NOMO-1 (cell line): ENCODE measurements around the gene TAGLN3.

Experiments
- DNase-seq, 2 experiments: peaks; one replicate each; lab custom pipeline; 2025; ENCODE audit not compliant: unreplicated experiment in 2 of 2; lab: John Stamatoyannopoulos, UW

TAGLN3 gene

DNA sequence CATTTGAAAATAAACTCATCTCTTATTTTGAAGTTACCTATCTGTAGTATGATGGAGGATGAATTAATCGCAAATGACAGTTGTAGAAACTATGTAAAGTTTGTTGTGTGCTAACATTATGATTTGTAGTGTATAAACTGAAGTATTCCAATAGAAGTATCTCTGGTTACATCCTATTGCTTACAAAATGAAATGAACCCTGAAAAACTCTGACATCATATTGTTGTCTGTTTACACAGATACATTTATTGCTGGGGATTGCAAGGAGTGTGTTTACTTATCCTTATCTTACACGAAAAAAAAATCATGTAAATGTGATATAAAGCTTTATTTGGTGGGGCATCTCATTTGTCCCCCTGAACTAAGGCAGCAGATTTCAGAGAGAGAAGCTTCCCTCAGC is 22.5 kb upstream of the TAGLN3 start:
- DNase-seq = no peak

DNA sequence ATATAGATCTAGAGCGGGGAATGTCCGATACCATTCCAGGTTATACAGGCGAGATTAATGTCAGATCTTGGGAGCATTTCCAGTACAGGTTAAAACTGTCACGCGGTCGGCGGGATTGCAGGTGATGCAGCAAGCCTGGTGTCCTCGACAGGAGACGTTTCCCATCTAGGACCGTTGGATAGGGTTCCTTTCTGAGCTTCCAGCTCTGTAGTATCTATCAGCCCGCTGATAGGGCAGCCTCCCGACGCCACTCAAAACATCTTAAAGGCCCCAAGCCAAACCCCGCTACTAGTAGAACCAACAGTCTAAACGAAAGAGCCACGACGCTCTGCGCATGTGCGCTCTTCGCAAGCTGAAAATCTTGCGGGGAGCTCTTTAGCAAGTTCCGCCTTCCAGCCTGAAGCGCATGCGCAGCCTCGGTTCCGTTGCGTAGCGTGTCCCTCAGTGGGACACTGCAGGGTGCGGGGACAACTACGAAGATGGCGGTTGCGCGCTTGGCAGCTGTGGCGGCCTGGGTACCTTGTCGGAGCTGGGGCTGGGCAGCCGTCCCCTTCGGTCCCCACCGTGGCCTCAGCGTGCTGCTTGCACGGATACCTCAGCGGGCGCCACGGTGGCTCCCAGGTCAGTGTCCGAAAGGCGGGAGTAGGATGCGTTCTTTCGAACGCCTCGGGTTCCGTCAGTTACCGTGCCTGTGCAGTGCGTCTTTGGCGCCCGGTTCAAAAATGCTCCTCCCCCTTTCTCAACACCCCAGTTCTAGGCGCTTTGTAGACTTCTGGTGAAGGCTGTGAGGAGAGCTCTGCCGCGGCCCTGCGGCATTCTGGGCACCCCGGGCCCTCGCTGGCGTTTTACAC is 19.9 kb upstream of the TAGLN3 start, which contains the start of gene ABHD10:
ABHD10 (plus strand) TSS at position 444 of the 851 bp plus-strand sequence; CDS start at position 480, 36 bp downstream.
- peak; percentile 82 to 86 for DNase-seq

GRCh38 chr3:111979434-111980038 is 19.2 kb upstream of the TAGLN3 start:
- DNase-seq = peak; percentile 72 to 79

- no peak for DNase-seq
Measured at GRCh38 chr3:111980716-111981456, 17.8 kb upstream of the TAGLN3 start.

DNA sequence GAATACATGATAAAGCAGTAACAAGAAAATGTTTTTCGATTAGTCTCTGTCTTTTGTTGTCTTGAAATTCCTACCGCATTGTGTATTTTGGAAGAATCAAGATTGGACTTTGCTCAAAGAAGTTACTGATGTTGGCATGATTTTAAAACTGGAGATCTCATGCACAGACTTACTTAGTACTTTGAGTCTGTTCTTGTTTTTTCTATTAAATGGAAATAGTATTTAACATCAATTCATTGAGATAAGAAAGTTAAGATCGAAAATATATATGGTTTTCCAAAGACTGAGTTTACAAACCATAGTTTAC is 17.3 kb upstream of the TAGLN3 start:
- no peak for DNase-seq

DNA sequence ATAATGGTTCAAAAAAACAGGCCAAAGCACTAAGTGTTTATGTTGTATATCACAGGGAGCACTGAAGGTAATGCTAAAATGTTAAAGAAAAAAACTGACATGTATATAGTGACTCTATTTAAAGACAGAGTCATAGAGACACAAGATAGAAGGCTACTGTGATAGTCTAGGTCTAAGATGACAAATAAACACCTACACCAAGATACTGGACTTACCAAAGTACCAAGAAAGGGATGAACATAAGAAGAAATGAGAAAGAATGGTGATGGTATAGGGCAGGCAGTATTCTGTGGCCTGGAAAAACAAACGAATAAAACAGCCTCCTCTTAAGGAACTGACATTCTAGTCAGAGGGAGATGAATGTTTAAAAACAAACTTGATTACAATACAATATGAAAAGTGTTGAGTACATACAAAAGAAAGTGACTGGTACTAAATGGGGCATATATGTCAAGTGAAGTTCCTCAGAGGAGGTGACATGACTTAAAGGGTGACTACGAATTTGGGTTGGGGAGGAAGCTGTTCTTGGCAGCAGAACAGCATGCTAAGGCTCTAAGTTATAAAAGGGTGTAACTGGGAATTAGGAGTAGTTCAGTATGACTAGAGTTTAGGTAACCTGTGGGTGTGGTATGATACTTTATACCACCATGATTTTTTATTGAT is 14.0 kb upstream of the TAGLN3 start:
- no peak for DNase-seq

DNA sequence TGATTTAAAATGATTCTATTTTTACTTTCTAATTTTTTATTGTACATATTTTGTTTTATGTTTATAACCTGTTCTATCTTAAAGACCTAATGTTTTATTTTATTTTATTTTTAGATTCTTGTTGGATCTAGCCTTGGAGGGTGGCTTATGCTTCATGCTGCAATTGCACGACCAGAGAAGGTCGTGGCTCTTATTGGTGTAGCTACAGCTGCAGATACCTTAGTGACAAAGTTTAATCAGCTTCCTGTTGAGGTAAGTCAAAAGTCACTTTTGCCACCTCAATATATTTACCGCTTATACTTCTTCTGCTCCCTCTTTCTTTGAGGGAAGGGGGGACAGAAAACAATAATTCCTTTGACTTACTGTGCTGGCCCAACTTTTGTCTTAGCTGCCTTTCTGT is 11.9 kb upstream of the TAGLN3 start:
- DNase-seq = no peak

- DNase-seq = peak; percentile 2 to 15
Measured at GRCh38 chr3:111989061-111989678, 9.6 kb upstream of the TAGLN3 start.

DNA sequence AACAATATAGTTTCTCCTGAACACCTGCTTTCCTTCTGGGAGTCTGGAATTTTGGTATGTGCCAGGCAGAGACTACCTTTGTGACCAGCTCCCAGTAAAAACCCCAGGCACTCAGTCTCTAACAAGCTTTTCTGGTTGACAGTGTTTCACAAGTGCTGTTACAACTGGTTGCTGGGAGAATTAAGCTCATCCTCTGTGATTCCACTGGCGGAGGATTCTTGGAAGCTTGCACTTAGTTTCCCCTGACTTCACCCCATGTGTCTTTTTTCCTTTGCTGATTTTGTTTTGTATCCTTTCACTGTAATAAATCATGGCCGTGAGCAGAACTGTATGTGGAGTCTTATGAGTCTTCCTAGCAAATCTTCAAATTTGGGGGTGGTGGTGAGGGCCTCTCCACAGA is 5.7 kb upstream of the TAGLN3 start:
- no peak for DNase-seq

DNA sequence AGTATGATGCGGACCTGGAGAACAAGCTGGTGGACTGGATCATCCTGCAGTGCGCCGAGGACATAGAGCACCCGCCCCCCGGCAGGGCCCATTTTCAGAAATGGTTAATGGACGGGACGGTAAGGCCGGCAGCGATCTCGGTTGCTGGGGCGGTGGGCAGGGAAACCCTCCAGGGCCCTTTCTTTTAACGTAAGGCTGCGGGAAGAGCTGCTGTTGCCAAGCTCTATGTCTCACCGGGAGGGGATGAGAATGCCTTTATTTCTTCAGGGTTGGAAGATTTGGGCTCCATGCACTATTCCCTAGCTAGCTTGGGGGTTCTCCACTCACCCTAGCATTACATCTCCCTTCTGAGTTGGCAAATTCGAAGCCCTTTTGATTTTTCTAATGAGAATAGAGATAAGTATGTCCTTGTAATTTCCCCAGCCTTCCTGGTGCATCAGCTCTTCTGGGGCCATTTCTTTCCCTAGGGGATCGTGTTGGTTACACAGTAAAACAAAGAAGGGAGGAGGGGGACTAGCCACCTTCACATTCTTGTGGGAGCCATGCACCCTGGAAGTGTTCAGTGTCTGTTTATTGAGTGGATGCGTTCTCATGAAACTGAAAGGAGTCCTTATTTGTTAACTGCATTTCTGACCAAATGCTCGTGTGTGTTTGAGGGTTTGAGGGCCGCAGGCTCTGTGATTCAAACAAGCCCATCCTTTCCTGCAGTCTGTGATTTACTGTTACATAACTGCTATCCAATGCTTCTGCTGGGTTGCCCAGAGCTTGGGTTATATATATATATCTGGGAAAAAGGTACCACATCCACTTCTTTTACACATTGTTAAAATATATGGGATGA is 982 bp downstream of the TAGLN3 start:
- no peak for DNase-seq

- no peak for DNase-seq
Measured at GRCh38 chr3:112000367-112000771, 1.6 kb downstream of the TAGLN3 start.

DNA sequence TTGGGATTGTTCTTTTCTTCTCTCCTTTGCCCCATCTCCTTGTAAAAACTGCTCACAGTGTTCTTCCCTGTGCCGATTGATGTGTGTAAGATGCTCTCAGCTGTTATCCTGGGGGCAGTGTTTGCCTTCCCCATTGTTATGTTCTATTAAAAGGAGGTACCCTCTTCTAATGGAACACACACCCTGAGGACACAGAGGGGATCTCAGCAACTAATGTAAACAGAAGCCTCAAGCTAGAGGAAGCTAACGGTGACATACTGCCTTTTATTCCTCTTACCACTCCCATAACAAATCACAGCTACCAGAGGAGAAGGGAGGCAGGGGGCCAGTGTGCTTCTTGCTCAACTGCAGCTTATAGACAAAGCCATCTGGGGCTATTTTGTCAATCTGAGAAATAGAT is 2.2 kb downstream of the TAGLN3 start:
- DNase-seq = no peak

DNA sequence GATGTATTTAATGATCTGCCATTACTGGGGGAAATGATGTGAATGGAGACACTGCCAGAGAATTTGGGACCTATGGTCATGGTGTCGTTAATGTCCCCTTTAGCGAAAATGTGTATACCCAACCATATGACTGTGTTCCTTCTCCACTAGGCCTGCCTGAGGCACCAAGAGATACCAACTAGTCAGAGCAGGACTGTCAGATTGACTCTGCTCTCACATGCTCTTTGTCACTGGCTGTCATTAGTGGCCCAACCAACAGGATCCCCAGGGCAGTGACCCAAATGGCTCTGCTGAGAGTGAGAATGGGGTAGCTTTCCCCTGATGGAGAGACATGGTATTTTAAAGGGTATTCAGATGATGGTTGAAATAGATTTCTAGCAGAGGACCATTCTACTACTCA is 2.8 kb downstream of the TAGLN3 start:
- no peak for DNase-seq

DNA sequence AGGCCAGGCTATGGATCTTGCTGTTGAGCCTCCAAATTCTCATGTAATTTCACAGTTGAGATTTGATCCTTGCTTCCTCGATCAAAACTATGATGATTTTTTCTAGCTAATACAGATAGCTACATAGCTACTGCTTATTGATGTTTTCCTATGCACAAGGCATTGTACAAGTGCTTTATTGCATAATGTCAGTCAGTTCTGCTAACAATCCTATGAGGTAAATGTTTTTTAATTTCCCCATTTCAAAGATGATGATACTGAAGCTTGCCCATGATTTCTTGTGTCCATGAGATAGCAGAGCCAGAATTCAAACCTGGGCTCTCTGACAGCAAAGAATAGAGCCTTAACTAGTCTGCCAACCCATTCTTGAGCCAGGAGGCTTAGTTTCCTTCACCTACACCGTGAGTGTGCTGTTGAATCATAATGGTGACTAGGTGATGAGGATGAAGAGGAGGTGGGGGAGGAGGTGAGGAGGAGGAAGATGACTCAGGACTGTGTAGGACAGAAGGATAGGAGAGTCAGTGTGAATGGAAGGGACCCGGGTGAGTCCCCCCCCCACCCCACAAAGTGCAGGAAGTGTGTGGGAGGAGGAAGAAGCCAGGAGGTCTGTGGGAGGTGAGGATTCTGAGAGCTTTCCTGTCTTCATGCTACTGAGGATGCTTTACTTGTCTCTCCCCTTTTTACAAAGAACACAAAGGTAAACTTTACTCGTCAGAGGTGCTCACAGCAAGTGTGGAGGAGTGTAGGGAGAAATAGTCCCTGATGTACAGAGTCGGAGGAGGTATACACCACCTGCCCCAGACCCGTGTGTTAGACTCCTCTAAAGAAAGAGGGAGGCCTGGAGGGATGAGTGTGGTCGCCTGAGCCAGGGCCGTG is 3.6 kb downstream of the TAGLN3 start:
- no peak for DNase-seq

DNA sequence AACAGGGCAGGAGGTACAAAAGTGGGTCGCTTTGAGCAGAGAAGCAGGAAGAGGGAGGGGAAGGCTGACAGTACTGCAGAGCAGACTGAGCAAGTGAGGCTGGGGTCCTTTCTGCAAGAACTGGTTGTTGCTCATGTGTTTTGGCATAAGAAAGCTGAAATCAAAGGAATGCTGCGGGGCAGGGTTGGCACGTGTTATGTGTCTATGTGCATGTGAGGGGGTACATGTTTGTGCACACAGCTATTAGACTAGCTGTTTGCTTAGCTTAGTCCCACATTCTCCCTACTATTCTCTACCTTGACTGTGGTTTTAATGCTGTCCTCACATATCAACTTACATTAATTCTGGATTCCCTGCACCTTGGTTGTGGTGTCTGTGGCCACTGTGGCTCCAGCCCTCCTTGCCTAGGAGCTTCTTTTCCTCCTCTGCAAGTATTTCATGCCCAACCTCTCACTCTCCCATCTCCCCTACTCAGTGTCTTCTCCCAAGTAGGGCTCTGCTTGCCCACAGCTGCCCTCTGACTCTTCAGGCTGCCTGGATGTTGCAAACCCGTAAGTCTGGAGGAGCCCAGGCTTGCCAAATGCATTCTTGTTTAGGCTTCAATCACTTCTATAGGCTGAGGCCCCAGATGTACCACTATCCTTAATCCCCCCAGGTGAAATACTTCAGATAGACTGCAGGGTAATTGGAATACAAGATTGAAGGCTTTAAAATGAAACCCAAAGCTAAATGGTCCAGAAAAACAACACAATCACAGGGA is 4.8 kb downstream of the TAGLN3 start:
- DNase-seq = no peak

GRCh38 chr3:112004187-112004586 is 5.5 kb downstream of the TAGLN3 start:
- no peak for DNase-seq

DNA sequence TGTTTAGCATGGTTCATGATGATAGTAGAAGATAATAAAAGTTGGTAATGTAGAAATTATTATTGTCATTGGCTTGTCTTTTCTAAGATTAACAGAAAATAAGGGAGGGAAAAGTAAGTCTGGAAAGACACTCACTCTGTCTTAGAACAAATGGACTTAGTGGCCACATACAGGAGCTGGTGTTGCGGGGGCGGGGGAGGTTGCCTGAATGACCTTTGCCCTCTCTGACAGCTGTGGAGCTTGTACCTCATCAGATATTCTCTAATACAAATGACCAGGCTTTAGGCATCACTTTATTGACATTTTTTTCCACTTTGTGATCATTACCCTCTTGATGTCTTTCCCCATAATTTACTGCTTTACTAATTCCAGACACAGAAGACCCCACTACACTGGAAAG is 5.9 kb downstream of the TAGLN3 start:
- no peak for DNase-seq

DNA sequence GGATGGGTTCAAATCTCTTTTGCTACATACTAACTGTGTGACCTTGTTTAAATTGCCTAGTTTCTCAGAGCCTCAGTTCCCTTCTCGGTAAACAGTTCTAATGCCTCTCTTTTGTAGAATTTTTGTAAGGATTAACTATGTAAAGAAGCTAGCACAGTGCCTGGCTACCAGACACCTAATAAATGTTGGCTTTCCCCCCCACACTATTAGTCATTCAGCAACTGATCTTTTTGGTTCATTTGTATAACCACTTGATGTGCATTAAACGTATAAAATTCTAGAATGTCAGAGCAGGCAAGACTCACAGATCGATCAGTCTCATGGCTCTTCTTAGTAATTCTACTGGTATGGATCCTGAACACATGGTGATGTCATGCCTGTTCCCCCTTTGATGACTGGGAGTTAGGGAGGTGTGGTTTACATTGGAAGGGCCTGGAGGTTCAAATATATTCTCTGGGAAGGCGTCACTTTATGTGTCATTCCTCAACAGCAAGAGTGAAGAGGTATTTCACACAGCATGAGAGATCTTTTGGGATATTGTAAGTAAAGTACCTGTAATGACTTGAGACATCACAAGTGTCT is 6.5 kb downstream of the TAGLN3 start:
- no peak for DNase-seq
